Frontal cortex (tissue), 4 donors: Measurements from ENCODE around the gene FAM171A1. TPM values are rescaled to one million over a fixed set of nuclear protein-coding genes. Genes with fewer than 3 reads are reported as not detected.
"Not testable (repeated sequence)": the region's sequence is repeated elsewhere in the genome, so short reads cannot be mapped to it uniquely, and the experiment has no call there.

Experiments used
- DNase-seq, 2 donors: peaks; one replicate each; pipeline ENCODE4 v3.0.0; 2012; ENCODE audit warnings: low spot score in 2 of 2
- FAIRE-seq: peaks from 2 replicates; lab custom pipeline; 2012; peaks lifted over from hg19 to GRCh38; lab: Jason Lieb, UNC
- total RNA-seq: library from RNA; depleted of rRNA; stranded (reverse); fragments of >200 nt; gene quantifications from one replicate; pipeline ENCODE4 v1.2.3, GENCODE V29; 2014
- donor health status: control.
- donor health status: control.
- donor health status: control.

FAM171A1 gene
- total RNA-seq, 1 donor from 2014 or later = 23.6 TPM

- DNase-seq = no peak
- no peak for FAIRE-seq
Observed at GRCh38 chr10:15321431-15322341, 49.4 kb downstream of the FAM171A1 start.

GRCh38 chr10:15320522-15321203, 50.4 kb downstream of the FAM171A1 start:
- FAIRE-seq (no peak), DNase-seq (no peak)

GRCh38 chr10:15320118-15320517, 51.0 kb downstream of the FAM171A1 start:
- FAIRE-seq = no peak
- no peak for DNase-seq

GRCh38 chr10:15316871-15317464, 54.1 kb downstream of the FAM171A1 start:
- FAIRE-seq (no peak), DNase-seq (no peak)

- no peak for FAIRE-seq
- DNase-seq = no peak
Observed at GRCh38 chr10:15316145-15316544, 54.9 kb downstream of the FAM171A1 start.

GRCh38 chr10:15315286-15315685, 55.8 kb downstream of the FAM171A1 start:
- FAIRE-seq = no peak

GRCh38 chr10:15314482-15315045, 56.5 kb downstream of the FAM171A1 start:
- DNase-seq (no peak), FAIRE-seq (no peak)

More at GRCh38 chr10:15315286-15315685, 55.8 kb downstream of the FAM171A1 start:
- no peak for DNase-seq

GRCh38 chr10:15313843-15314242, 57.2 kb downstream of the FAM171A1 start:
- FAIRE-seq (no peak), DNase-seq (peak; percentile 32 to 36)

GRCh38 chr10:15313047-15313446, 58.0 kb downstream of the FAM171A1 start:
- FAIRE-seq = no peak
- DNase-seq = no peak

- FAIRE-seq (no peak), DNase-seq (no peak)
Observed at GRCh38 chr10:15311569-15312280, 59.4 kb downstream of the FAM171A1 start.

GRCh38 chr10:15310776-15311568, 60.1 kb downstream of the FAM171A1 start:
- no peak for FAIRE-seq
- DNase-seq = no peak

- no peak for DNase-seq
- no peak for FAIRE-seq
Observed at GRCh38 chr10:15309221-15309620, 61.9 kb downstream of the FAM171A1 start.

GRCh38 chr10:15306735-15307280, 64.3 kb downstream of the FAM171A1 start:
- FAIRE-seq = no peak

GRCh38 chr10:15305634-15306033, 65.5 kb downstream of the FAM171A1 start:
- DNase-seq = no peak
- FAIRE-seq = no peak

More at GRCh38 chr10:15306735-15307280, 64.3 kb downstream of the FAM171A1 start:
- no peak for DNase-seq

- DNase-seq (no peak), FAIRE-seq (no peak)
Observed at GRCh38 chr10:15305161-15305560, 65.9 kb downstream of the FAM171A1 start.

GRCh38 chr10:15302188-15302956, 68.7 kb downstream of the FAM171A1 start:
- not testable (repeated sequence) for DNase-seq, FAIRE-seq

GRCh38 chr10:15300697-15301096, 70.4 kb downstream of the FAM171A1 start:
- FAIRE-seq = no peak
- DNase-seq = no peak

GRCh38 chr10:15300145-15300544, 70.9 kb downstream of the FAM171A1 start:
- DNase-seq (no peak), FAIRE-seq (no peak)
